Endothelial cell of umbilical vein (primary cell): ENCODE data around the gene CLIC5. TPM values are rescaled to one million over a fixed set of nuclear protein-coding genes. Genes with fewer than 3 reads are reported as not detected.

Experiments
- BruUV-seq: library from RNA; stranded (reverse); fragments of 400-500 nt; replicated peaks from 2 replicates; lab custom pipeline; 2021; lab: Mats Ljungman, UMichigan
- CTCF ChIA-PET: fragments of 300-600, 350-600 bp; sonication (Branson Sonifier 250); formaldehyde crosslinking; loops from one replicate; lab custom pipeline; 2021; ENCODE audit warnings: antibody characterized with exemption, inconsistent platforms; lab: Charles Lee
- POLR2A ChIA-PET: fragments of 300-600, 350-600 bp; sonication (Branson Sonifier 250); formaldehyde crosslinking; loops from one replicate; lab custom pipeline; 2021; ENCODE audit warnings: antibody characterized with exemption, inconsistent platforms; lab: Charles Lee
- DNase-seq: peaks from one replicate; pipeline ENCODE4 v3.0.0-alpha.2; 2011; ENCODE audit warnings: low read depth, low spot score
- FAIRE-seq: peaks from 2 replicates; lab custom pipeline; 2011; peaks lifted over from hg19 to GRCh38; lab: Jason Lieb, UNC
- H2AFZ ChIP-seq: 2 replicates; pipeline ENCODE4 v1.6.0; 2012; ENCODE audit warnings: low read depth, low read length, control low read depth, inconsistent platforms
- H3K27ac ChIP-seq: 2 replicates; pipeline ENCODE4 v1.5.1; 2011; ENCODE audit warnings: low read depth, mild to moderate bottlenecking, control low read depth, low read length, moderate library complexity; ENCODE audit not compliant: insufficient read depth
- H3K27me3 ChIP-seq, 2 experiments: 2 replicates each; pipeline versions ENCODE4 v1.6.0 to v1.6.1; 2011; ENCODE audit warnings: low read length in 2 of 2, mixed read lengths in 1 of 2; ENCODE audit not compliant: control insufficient read depth in 2 of 2, insufficient read depth in 2 of 2
- H3K36me3 ChIP-seq, 2 experiments: 2 replicates in 1 of 2; 3 replicates in 1 of 2; pipeline ENCODE4 v1.5.1; 2011; ENCODE audit warnings: low read length in 2 of 2, mild to moderate bottlenecking in 1 of 2, moderate library complexity in 1 of 2; ENCODE audit not compliant: control insufficient read depth in 2 of 2, insufficient read depth in 2 of 2; ENCODE audit errors: extremely low read depth in 1 of 2
- H3K4me1 ChIP-seq: 3 replicates; pipeline ENCODE4 v1.5.1; 2011; ENCODE audit warnings: mild to moderate bottlenecking, low read length; ENCODE audit not compliant: control insufficient read depth, insufficient read depth; ENCODE audit errors: extremely low read depth
- H3K4me2 ChIP-seq: 2 replicates; pipeline ENCODE4 v1.6.1; 2011; ENCODE audit warnings: low read length, control low read depth, mixed read lengths; ENCODE audit not compliant: insufficient read depth
- H3K4me3 ChIP-seq, 3 experiments: fragments of 200-600 bp in 1 of 3; sonication (generic), shearing (Covaris generic) in 1 of 3; replicated peaks in 1 of 3; 2 replicates each; pipeline ENCODE4 v1.5.1; 2011 to 2016; ENCODE audit warnings: control low read depth in 3 of 3, low read length in 3 of 3, mild to moderate bottlenecking in 2 of 3, inconsistent platforms in 1 of 3, low read depth in 1 of 3, moderate library complexity in 1 of 3; ENCODE audit not compliant: insufficient read depth in 1 of 3
- H3K79me2 ChIP-seq: 2 replicates; pipeline ENCODE4 v1.6.0; 2012; ENCODE audit warnings: low read length, inconsistent platforms; ENCODE audit not compliant: control insufficient read depth, insufficient read depth
- H3K9ac ChIP-seq: replicated peaks from 2 replicates; pipeline ENCODE3; 2011; ENCODE audit warnings: low read length, control low read depth; ENCODE audit not compliant: insufficient read depth; ENCODE audit errors: extremely low read depth
- H3K9me1 ChIP-seq: replicated peaks from 3 replicates; pipeline ENCODE4 v1.6.0; 2011; ENCODE audit warnings: mild to moderate bottlenecking, low read length; ENCODE audit not compliant: control insufficient read depth, insufficient read depth; ENCODE audit errors: extremely low read depth
- H3K9me3 ChIP-seq: replicated peaks from 2 replicates; pipeline ENCODE4 v1.5.1; 2012; ENCODE audit warnings: low read length, inconsistent platforms; ENCODE audit not compliant: control insufficient read depth, insufficient read depth
- H4K20me1 ChIP-seq: replicated peaks from 2 replicates; pipeline ENCODE3; 2011; ENCODE audit warnings: mild to moderate bottlenecking, low read length; ENCODE audit not compliant: control insufficient read depth, insufficient read depth; ENCODE audit errors: extremely low read depth
- FOS ChIP-seq: IDR thresholded peaks from 2 replicates; pipeline ENCODE4 v1.6.1; 2011; ENCODE audit warnings: mild to moderate bottlenecking, low read length, moderate library complexity, borderline replicate concordance; ENCODE audit not compliant: insufficient read depth
- GATA2 ChIP-seq: IDR thresholded peaks from 2 replicates; pipeline ENCODE4 v1.7.0; 2011; ENCODE audit warnings: low read depth, mild to moderate bottlenecking, moderate library complexity, mixed read lengths, low read length; ENCODE audit not compliant: insufficient read length, insufficient read depth
- JUN ChIP-seq: IDR thresholded peaks from 2 replicates; pipeline ENCODE4 v1.6.1; 2011; ENCODE audit warnings: borderline replicate concordance, low read depth; ENCODE audit not compliant: insufficient read length, insufficient read depth
- POLR2AphosphoS5 ChIP-seq: IDR thresholded peaks from 2 replicates; pipeline ENCODE4 v1.6.1; 2012; ENCODE audit warnings: low read depth, mild to moderate bottlenecking, control low read depth, low read length, moderate library complexity; ENCODE audit not compliant: insufficient read depth
- dilution Hi-C: fragments of 300-500 bp; cut with MboI; formaldehyde crosslinking; loops from one replicate; pipeline ENCODE4 v1.15.0; 2019; ENCODE audit warnings: low sequenced_read_pairs; ENCODE audit not compliant: extremely low pct_ligation_motif_present
- intact Hi-C: fragments of 100-400 bp; cut with micrococcal nuclease; formaldehyde crosslinking; loops from one replicate; pipeline ENCODE4 v1.10.0; 2022
- polyA plus RNA-seq, 4 experiments: library from polyadenylated mRNA; depleted of rRNA in 3 of 4; stranded (reverse) in 3 of 4; unstranded in 1 of 4; fragments of >200 nt; gene quantifications; 2 replicates each; pipeline versions ENCODE4 v1.2.1 to v1.2.3, GENCODE V29; 2011 to 2012; ENCODE audit warnings: missing spikeins in 1 of 4
- total RNA-seq: library from RNA; stranded (reverse); gene quantifications from 2 replicates; pipeline ENCODE4 v1.2.3, GENCODE V29; 2021
- TF ChIP-seq, protein P1 (sequence below), 2 donors: IDR thresholded peaks; 1 replicate in 1 of 2; 2 replicates in 1 of 2; pipeline ENCODE4 v1.5.1; 2011; ENCODE audit warnings: low read length in 2 of 2, mild to moderate bottlenecking in 2 of 2, moderate library complexity in 2 of 2, control low read depth in 1 of 2, inconsistent platforms in 1 of 2, low read depth in 1 of 2; ENCODE audit not compliant: insufficient read depth in 1 of 2; ENCODE audit errors: extremely low read depth in 1 of 2

Gene CLIC5
- total and polyA plus RNA-seq, 2 donors (not counting 3 experiments of a cell fraction or from before 2014, with no cell fraction given) = 0.07 TPM; not detected in 1

GRCh38 chr6:46044881-46045617 is 29.4 kb upstream of the CLIC5 start:
- Histone ChIP-seq H3K27ac (peak overlapping the region; percentile 80), H3K9me1 (no peaks in the 10 kb centered on the region), H3K4me3 (no peak overlapping the region), H3K9me3 (no peaks in the 10 kb centered on the region), H3K4me1 (peaks cover 29% of the 10 kb centered on the region), H4K20me1 (no peaks in the 10 kb centered on the region), H3K79me2 (no peaks in the 10 kb centered on the region), H2AFZ (no peak overlapping the region), H3K36me3 (no peaks in the 10 kb centered on the region), H3K27me3 (peaks cover 0 to 3% of the 10 kb centered on the region in 2 experiments), H3K9ac (peak overlapping the region; percentile 56), H3K4me2 (peak overlapping the region; percentile 52)
- intact Hi-C loops (loop anchor here (1.0 to 10.0 kb wide), 8 partner anchors 84 to 1220 kb away; partner anchors contain the start of genes CYP39A1, ENPP4 and SLC25A27), dilution Hi-C loops (no loop called here)
- TF ChIP-seq FOS = peak; percentile 97
- TF ChIP-seq POLR2AphosphoS5 = no peak
- peak; percentile 99 for TF ChIP-seq JUN
- DNase-seq = peak; percentile 96
- CTCF ChIA-PET = interaction anchor here (0.9 to 3.3 kb wide), 9 partner anchors 9 to 1389 kb away, joined by 3 to 18 read pairs (median 5); no protein-coding TSS in a partner anchor
- peak; percentile 81 for FAIRE-seq
- POLR2A ChIA-PET = no interaction called here
- no TSS peak for BruUV-seq

GRCh38 chr6:46042355-46042999 is 26.8 kb upstream of the CLIC5 start:
- no TSS peak for BruUV-seq
- peak; percentile 83 for FAIRE-seq

More at GRCh38 chr6:46042355-46042999, 26.8 kb upstream of the CLIC5 start:
- no peaks in the 10 kb centered on the region for H3K27me3 ChIP-seq
- H3K4me3 ChIP-seq = no peak overlapping the region
- peaks cover 29% of the 10 kb centered on the region for H3K4me1 ChIP-seq
- H3K4me2 ChIP-seq = no peak overlapping the region
- H3K9ac ChIP-seq = no peak overlapping the region
- ChIA-PET CTCF (interaction anchor here (0.6 to 3.3 kb wide), 5 partner anchors 48 to 368 kb away, joined by 3 to 20 read pairs (median 4); no protein-coding TSS in a partner anchor), POLR2A (no interaction called here)
- peak; percentile 73 for DNase-seq
- no peaks in the 10 kb centered on the region for H3K9me3 ChIP-seq
- H3K27ac ChIP-seq = no peak overlapping the region
- dilution Hi-C loops = no loop called here
- H3K79me2 ChIP-seq = no peaks in the 10 kb centered on the region
- no peaks in the 10 kb centered on the region for H3K36me3 ChIP-seq
- H2AFZ ChIP-seq = peak overlapping the region; percentile 21
- no peaks in the 10 kb centered on the region for H4K20me1 ChIP-seq
- intact Hi-C loops = loop anchor here (1.0 to 10.0 kb wide), 8 partner anchors 48 to 1222 kb away; partner anchors contain the start of genes CYP39A1 and SLC25A27
- TF ChIP-seq GATA2 = no peak
- TF ChIP-seq, protein P1, sequence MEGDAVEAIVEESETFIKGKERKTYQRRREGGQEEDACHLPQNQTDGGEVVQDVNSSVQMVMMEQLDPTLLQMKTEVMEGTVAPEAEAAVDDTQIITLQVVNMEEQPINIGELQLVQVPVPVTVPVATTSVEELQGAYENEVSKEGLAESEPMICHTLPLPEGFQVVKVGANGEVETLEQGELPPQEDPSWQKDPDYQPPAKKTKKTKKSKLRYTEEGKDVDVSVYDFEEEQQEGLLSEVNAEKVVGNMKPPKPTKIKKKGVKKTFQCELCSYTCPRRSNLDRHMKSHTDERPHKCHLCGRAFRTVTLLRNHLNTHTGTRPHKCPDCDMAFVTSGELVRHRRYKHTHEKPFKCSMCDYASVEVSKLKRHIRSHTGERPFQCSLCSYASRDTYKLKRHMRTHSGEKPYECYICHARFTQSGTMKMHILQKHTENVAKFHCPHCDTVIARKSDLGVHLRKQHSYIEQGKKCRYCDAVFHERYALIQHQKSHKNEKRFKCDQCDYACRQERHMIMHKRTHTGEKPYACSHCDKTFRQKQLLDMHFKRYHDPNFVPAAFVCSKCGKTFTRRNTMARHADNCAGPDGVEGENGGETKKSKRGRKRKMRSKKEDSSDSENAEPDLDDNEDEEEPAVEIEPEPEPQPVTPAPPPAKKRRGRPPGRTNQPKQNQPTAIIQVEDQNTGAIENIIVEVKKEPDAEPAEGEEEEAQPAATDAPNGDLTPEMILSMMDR (IDR thresholded peaks at IDR 0.05; ENCODE audit: extremely low read depth in 1 of 2, insufficient read depth in 1 of 2, low read depth in 1 of 2, low read length in 2 of 2) = peak; percentile 52 to 60
- TF ChIP-seq JUN = no peak
- no peaks in the 10 kb centered on the region for H3K9me1 ChIP-seq
